ENCODE measurements around the gene TRIM26.
"Not testable (repeated sequence)": the region's sequence is repeated elsewhere in the genome, so short reads cannot be mapped to it uniquely, and the experiment has no call there.

Gene TRIM26

DNA sequence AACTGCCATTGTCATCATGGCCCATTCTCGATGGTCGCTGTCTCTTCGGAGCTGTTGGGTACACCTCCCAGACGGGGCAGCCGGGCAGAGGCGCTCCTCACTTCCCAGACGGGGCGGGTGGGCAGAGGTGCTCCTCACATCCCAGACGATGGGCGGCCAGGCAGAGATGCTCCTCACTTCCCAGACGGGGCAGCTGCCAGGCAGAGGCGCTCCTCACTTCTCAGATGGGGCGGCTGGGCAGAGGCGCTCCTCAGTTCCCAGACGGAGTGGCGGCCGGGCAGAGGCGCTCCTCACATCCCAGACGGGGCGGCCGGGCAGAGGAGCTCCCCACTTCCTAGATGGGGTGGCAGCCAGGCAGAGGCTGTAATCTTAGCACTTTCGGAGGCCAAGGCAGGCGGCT lies 8.8 kb upstream of the TRIM26 start:
- H3K27ac ChIP-seq (ENCODE audit: insufficient read depth in 1 of 2, low read depth in 1 of 2, low read length in 2 of 2, poor library complexity in 1 of 2, severe bottlenecking in 2 of 2); POLR2A ChIA-PET; H3K36me3 ChIP-seq (ENCODE audit: control insufficient read depth in 4 of 4, insufficient read depth in 4 of 4, low read length in 3 of 4); H3K4me3 ChIP-seq (ENCODE audit: control insufficient read depth in 1 of 7, extremely low read depth in 1 of 7, insufficient read depth in 4 of 7, low read depth in 2 of 7, low read length in 6 of 7); H3K27me3 ChIP-seq (replicated peaks in 2 of 5; ENCODE audit: control insufficient read depth in 4 of 5, insufficient read depth in 5 of 5, low read length in 4 of 5); H3K4me1 ChIP-seq (ENCODE audit: control extremely low read depth in 1 of 4, control insufficient read depth in 4 of 4, insufficient read depth in 4 of 4, low read length in 3 of 4); DNase-seq: not testable (repeated sequence)
- WGBS (ENCODE audit: insufficient coverage) = 98% methylated on average over 12 of the region's 23 CpGs
- H3K9me3 ChIP-seq (ENCODE audit: control extremely low read depth in 1 of 5, control insufficient read depth in 4 of 5, insufficient read depth in 2 of 5, low read depth in 1 of 5, low read length in 4 of 5) = peaks cover 3 to 17% (median 12%) of the 10 kb centered on the region in 5 experiments
- CTCF ChIA-PET = interaction anchor here (3.7 kb wide), 1 partner anchor 118 kb away, joined by 10 read pairs; no protein-coding TSS in a partner anchor

DNA sequence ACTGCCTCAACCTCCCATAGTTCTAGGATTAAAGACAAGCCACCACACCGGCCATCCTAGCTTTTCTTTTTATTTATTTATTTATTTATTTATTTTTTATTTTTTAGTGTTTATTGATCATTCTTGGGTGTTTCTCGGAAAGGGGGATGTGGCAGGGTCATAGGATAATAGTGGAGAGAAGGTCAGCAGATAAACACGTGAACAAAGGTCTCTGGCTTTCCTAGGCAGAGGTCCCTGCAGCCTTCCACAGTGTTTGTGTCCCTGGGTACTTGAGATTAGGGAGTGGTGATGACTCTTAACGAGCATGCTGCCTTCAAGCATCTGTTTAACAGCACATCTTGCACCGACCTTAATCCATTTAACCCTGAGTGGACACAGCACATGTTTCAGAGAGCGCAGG lies 8.2 kb upstream of the TRIM26 start:
- H3K4me1 ChIP-seq (ENCODE audit: control extremely low read depth in 1 of 4, control insufficient read depth in 4 of 4, insufficient read depth in 4 of 4, low read length in 3 of 4); DNase-seq; H3K4me3 ChIP-seq (ENCODE audit: control insufficient read depth in 1 of 7, extremely low read depth in 1 of 7, insufficient read depth in 4 of 7, low read depth in 2 of 7, low read length in 6 of 7); H3K36me3 ChIP-seq (ENCODE audit: control insufficient read depth in 4 of 4, insufficient read depth in 4 of 4, low read length in 3 of 4); H3K27me3 ChIP-seq (replicated peaks in 2 of 5; ENCODE audit: control insufficient read depth in 4 of 5, insufficient read depth in 5 of 5, low read length in 4 of 5); POLR2A ChIA-PET; H3K27ac ChIP-seq (ENCODE audit: insufficient read depth in 1 of 2, low read depth in 1 of 2, low read length in 2 of 2, poor library complexity in 1 of 2, severe bottlenecking in 2 of 2): not testable (repeated sequence)
- CTCF ChIA-PET = interaction anchor here (1.2 to 3.7 kb wide), 4 partner anchors 12 to 118 kb away, joined by 3 to 16 read pairs (median 9); no protein-coding TSS in a partner anchor
- peaks cover 3 to 17% (median 12%) of the 10 kb centered on the region in 5 experiments for H3K9me3 ChIP-seq (ENCODE audit: control extremely low read depth in 1 of 5, control insufficient read depth in 4 of 5, insufficient read depth in 2 of 5, low read depth in 1 of 5, low read length in 4 of 5)
- 100% methylated on average over 2 of the region's 6 CpGs for WGBS (ENCODE audit: insufficient coverage)

DNA sequence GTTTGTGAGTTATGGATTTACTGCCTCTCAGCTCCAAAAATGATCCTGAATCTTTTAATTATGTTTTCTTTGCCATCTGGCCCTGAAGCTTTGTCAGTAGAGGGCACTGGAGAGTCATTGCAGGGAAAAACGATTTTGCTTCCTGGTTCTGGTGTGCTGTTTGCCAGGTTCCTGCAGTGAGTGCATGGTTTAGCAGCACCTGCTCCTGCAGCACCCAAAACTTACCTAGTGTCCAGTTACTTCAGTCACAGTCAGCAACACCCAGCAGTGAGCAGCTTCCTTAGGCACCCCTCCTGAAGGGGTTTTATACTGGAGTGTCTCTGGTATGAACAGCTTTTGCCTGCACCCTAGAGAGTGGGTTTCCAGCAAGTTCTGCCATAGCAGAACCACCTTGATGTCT lies 6.0 kb upstream of the TRIM26 start:
- peaks cover 0 to 3% (median 0%) of the 10 kb centered on the region in 5 experiments for H3K27me3 ChIP-seq (replicated peaks in 2 of 5; ENCODE audit: control insufficient read depth in 4 of 5, insufficient read depth in 5 of 5, low read length in 4 of 5)
- no peak overlapping the region for H3K4me3 ChIP-seq (ENCODE audit: control insufficient read depth in 1 of 7, extremely low read depth in 1 of 7, insufficient read depth in 4 of 7, low read depth in 2 of 7, low read length in 6 of 7)
- H3K27ac ChIP-seq (ENCODE audit: insufficient read depth in 1 of 2, low read depth in 1 of 2, low read length in 2 of 2, poor library complexity in 1 of 2, severe bottlenecking in 2 of 2) = no peak overlapping the region
- no peaks in the 10 kb centered on the region for H3K36me3 ChIP-seq (ENCODE audit: control insufficient read depth in 4 of 4, insufficient read depth in 4 of 4, low read length in 3 of 4)
- CTCF ChIA-PET = interaction anchor here (0.8 to 3.7 kb wide), 10 partner anchors 9 to 134 kb away, joined by 3 to 16 read pairs (median 6); no protein-coding TSS in a partner anchor
- peak; percentile 61 to 73 (median 64) for DNase-seq
- peaks cover 2 to 15% (median 7%) of the 10 kb centered on the region in 5 experiments for H3K9me3 ChIP-seq (ENCODE audit: control extremely low read depth in 1 of 5, control insufficient read depth in 4 of 5, insufficient read depth in 2 of 5, low read depth in 1 of 5, low read length in 4 of 5)
- H3K4me1 ChIP-seq (ENCODE audit: control extremely low read depth in 1 of 4, control insufficient read depth in 4 of 4, insufficient read depth in 4 of 4, low read length in 3 of 4) = peaks cover 0 to 7% (median 6%) of the 10 kb centered on the region in 4 experiments
- WGBS (ENCODE audit: insufficient coverage) = no CpG with 5 or more reads among the region's 1 CpG
- POLR2A ChIA-PET = no interaction called here

- Histone ChIP-seq H3K9me3 (ENCODE audit: control extremely low read depth in 1 of 5, control insufficient read depth in 4 of 5, insufficient read depth in 2 of 5, low read depth in 1 of 5, low read length in 4 of 5) (no peaks in the 10 kb centered on the region), H3K4me1 (ENCODE audit: control extremely low read depth in 1 of 4, control insufficient read depth in 4 of 4, insufficient read depth in 4 of 4, low read length in 3 of 4) (peaks cover 9 to 28% (median 20%) of the 10 kb centered on the region in 4 experiments), H3K36me3 (ENCODE audit: control insufficient read depth in 4 of 4, insufficient read depth in 4 of 4, low read length in 3 of 4) (no peaks in the 10 kb centered on the region), H3K27ac (ENCODE audit: insufficient read depth in 1 of 2, low read depth in 1 of 2, low read length in 2 of 2, poor library complexity in 1 of 2, severe bottlenecking in 2 of 2) (no peak overlapping the region), H3K27me3 (replicated peaks in 2 of 5; ENCODE audit: control insufficient read depth in 4 of 5, insufficient read depth in 5 of 5, low read length in 4 of 5) (no peaks in the 10 kb centered on the region), H3K4me3 (ENCODE audit: control insufficient read depth in 1 of 7, extremely low read depth in 1 of 7, insufficient read depth in 4 of 7, low read depth in 2 of 7, low read length in 6 of 7) (no peak overlapping the region)
- no peak for DNase-seq
- CTCF ChIA-PET = interaction anchor here (0.9 to 2.0 kb wide), 4 partner anchors 11 to 142 kb away, joined by 3 to 6 read pairs (median 3); no protein-coding TSS in a partner anchor
- POLR2A ChIA-PET = no interaction called here
- WGBS (ENCODE audit: insufficient coverage) = 78% methylated on average over 3 of the region's 3 CpGs
Measured at GRCh38 chr6:30216096-30216495, 2.9 kb upstream of the TRIM26 start.

DNA sequence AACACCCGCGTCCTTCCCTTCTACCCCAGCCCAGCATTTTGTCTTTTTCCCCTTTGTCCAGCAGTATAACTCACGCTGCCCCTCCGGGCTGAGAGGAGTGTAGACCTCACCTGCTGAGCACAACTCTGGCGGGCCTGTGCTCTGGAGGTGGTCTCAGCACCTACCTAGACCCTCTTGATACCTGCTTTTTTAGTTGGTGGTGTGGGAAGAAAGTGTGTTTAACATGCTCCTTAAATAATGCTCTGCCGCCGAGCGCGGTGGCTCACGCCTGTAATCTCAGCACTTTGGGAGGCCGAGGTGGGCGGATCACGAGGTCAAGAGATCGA lies 1.4 kb upstream of the TRIM26 start:
- H3K27ac ChIP-seq (ENCODE audit: insufficient read depth in 1 of 2, low read depth in 1 of 2, low read length in 2 of 2, poor library complexity in 1 of 2, severe bottlenecking in 2 of 2) = no peak overlapping the region
- CTCF ChIA-PET = interaction anchor here (0.8 kb wide), 1 partner anchor 11 kb away, joined by 3 read pairs; no protein-coding TSS in a partner anchor

DNA sequence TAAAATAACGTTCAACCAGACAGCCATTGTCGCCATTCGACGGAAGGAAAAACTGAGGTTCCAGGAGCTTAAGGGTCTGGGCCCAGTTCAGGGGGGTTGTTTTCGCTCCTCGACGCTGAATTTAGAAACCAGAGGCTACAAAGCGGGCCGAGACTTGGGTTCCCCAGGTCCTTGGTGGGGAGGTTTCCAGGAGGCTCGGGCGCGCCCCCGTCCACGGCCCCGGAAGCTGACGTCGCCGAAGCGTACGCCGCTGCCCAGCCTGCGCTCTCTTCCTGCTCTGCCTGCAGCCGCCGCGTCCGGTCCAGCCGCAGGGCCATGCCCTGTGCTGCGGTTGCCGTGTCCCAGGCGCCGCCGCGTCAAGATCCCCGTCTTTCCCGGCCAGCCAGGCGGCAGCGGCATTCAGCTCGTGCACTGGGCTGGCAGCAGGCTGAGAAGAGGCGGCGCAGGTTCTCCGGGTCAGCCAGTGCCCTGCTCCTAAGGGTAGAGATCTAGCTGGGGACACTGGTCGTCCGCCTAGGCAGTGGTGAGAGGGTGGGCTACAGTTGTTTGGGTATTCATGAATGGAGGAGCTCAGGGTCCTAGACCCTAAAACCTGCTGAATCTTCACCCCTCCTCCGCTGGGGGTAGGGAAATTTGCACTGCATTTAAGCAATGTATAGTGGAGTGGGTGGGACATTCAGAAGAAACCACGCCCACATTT lies 901 bp upstream of the TRIM26 start:
- ChIA-PET CTCF (interaction anchor here (0.8 to 1.3 kb wide), 2 partner anchors 10 to 126 kb away, joined by 3 read pairs; no protein-coding TSS in a partner anchor), POLR2A (no interaction called here)
- peak; percentile 47 to 74 (median 70) for DNase-seq
- Histone ChIP-seq H3K27me3 (replicated peaks in 2 of 5; ENCODE audit: control insufficient read depth in 4 of 5, insufficient read depth in 5 of 5, low read length in 4 of 5) (no peaks in the 10 kb centered on the region), H3K36me3 (ENCODE audit: control insufficient read depth in 4 of 4, insufficient read depth in 4 of 4, low read length in 3 of 4) (no peaks in the 10 kb centered on the region), H3K27ac (ENCODE audit: insufficient read depth in 1 of 2, low read depth in 1 of 2, low read length in 2 of 2, poor library complexity in 1 of 2, severe bottlenecking in 2 of 2) (peak overlapping the region; percentile 46 to 80), H3K4me3 (ENCODE audit: control insufficient read depth in 1 of 7, extremely low read depth in 1 of 7, insufficient read depth in 4 of 7, low read depth in 2 of 7, low read length in 6 of 7) (peak overlapping the region; percentile 47 to 94 (median 90)), H3K9me3 (ENCODE audit: control extremely low read depth in 1 of 5, control insufficient read depth in 4 of 5, insufficient read depth in 2 of 5, low read depth in 1 of 5, low read length in 4 of 5) (no peaks in the 10 kb centered on the region), H3K4me1 (ENCODE audit: control extremely low read depth in 1 of 4, control insufficient read depth in 4 of 4, insufficient read depth in 4 of 4, low read length in 3 of 4) (peaks cover 9 to 25% (median 19%) of the 10 kb centered on the region in 4 experiments)
- under 1% methylated on average over 24 of the region's 45 CpGs for WGBS (ENCODE audit: insufficient coverage)

More for the DNA sequence above, 1.4 kb upstream of the TRIM26 start:
- Histone ChIP-seq H3K9me3 (ENCODE audit: control extremely low read depth in 1 of 5, control insufficient read depth in 4 of 5, insufficient read depth in 2 of 5, low read depth in 1 of 5, low read length in 4 of 5) (no peaks in the 10 kb centered on the region), H3K4me1 (ENCODE audit: control extremely low read depth in 1 of 4, control insufficient read depth in 4 of 4, insufficient read depth in 4 of 4, low read length in 3 of 4) (peaks cover 9 to 28% (median 20%) of the 10 kb centered on the region in 4 experiments), H3K36me3 (ENCODE audit: control insufficient read depth in 4 of 4, insufficient read depth in 4 of 4, low read length in 3 of 4) (no peaks in the 10 kb centered on the region), H3K27me3 (replicated peaks in 2 of 5; ENCODE audit: control insufficient read depth in 4 of 5, insufficient read depth in 5 of 5, low read length in 4 of 5) (no peaks in the 10 kb centered on the region), H3K4me3 (ENCODE audit: control insufficient read depth in 1 of 7, extremely low read depth in 1 of 7, insufficient read depth in 4 of 7, low read depth in 2 of 7, low read length in 6 of 7) (peak overlapping the region; percentile 47 to 94 (median 90))
- DNase-seq = no peak
- POLR2A ChIA-PET = no interaction called here
- 65% methylated on average over 3 of the region's 14 CpGs for WGBS (ENCODE audit: insufficient coverage)

DNA sequence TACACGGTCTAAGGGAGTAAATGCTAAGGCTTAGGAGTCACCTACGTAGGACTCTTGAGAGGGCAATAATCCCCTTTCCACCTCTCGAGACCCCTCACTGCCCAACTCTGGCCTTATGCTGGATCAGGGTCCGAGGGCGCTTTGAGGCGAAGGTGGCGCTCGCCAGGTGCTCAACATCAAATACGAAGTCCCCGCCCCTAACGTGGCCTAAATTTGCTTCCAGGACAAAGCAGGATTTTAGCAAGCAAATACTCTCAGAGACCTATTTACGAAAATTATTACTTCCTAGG lies 406 bp upstream of the TRIM26 start:
- Histone ChIP-seq H3K9me3 (ENCODE audit: control extremely low read depth in 1 of 5, control insufficient read depth in 4 of 5, insufficient read depth in 2 of 5, low read depth in 1 of 5, low read length in 4 of 5) (no peaks in the 10 kb centered on the region), H3K36me3 (ENCODE audit: control insufficient read depth in 4 of 4, insufficient read depth in 4 of 4, low read length in 3 of 4) (no peaks in the 10 kb centered on the region), H3K27me3 (replicated peaks in 2 of 5; ENCODE audit: control insufficient read depth in 4 of 5, insufficient read depth in 5 of 5, low read length in 4 of 5) (no peaks in the 10 kb centered on the region), H3K27ac (ENCODE audit: insufficient read depth in 1 of 2, low read depth in 1 of 2, low read length in 2 of 2, poor library complexity in 1 of 2, severe bottlenecking in 2 of 2) (peak overlapping the region; percentile 46 to 80), H3K4me1 (ENCODE audit: control extremely low read depth in 1 of 4, control insufficient read depth in 4 of 4, insufficient read depth in 4 of 4, low read length in 3 of 4) (peaks cover 9 to 25% (median 19%) of the 10 kb centered on the region in 4 experiments), H3K4me3 (ENCODE audit: control insufficient read depth in 1 of 7, extremely low read depth in 1 of 7, insufficient read depth in 4 of 7, low read depth in 2 of 7, low read length in 6 of 7) (peak overlapping the region; percentile 47 to 94 (median 90))
- 0% methylated on average over 8 of the region's 12 CpGs for WGBS (ENCODE audit: insufficient coverage)
- ChIA-PET CTCF (interaction anchor here (1.3 kb wide), 1 partner anchor 126 kb away, joined by 3 read pairs; no protein-coding TSS in a partner anchor), POLR2A (no interaction called here)
- no peak for DNase-seq
